H1 (cell line): ENCODE results near the gene CCDC18. TPM values are rescaled to one million over a fixed set of nuclear protein-coding genes. Genes with fewer than 3 reads are reported as not detected.

Experiments used
- CTCF ChIA-PET: fragments of 300-600 bp; sonication (Branson Sonifier 250); formaldehyde crosslinking; loops from one replicate; lab custom pipeline; 2021; ENCODE audit not compliant: partially characterized antibody; lab: Charles Lee
- POLR2A ChIA-PET: fragments of 300-600 bp; sonication (Branson Sonifier 250); formaldehyde crosslinking; loops from one replicate; lab custom pipeline; 2021; ENCODE audit warnings: inconsistent platforms; ENCODE audit not compliant: partially characterized antibody; lab: Charles Lee
- DNase-seq, 2 experiments: peaks; one replicate each; pipeline versions ENCODE4 v3.0.0 to v3.0.0-alpha.2; 2010 to 2022; ENCODE audit warnings: low spot score in 2 of 2, low read depth in 1 of 2, mixed read lengths in 1 of 2
- FAIRE-seq: peaks from 2 replicates; lab custom pipeline; 2011; peaks lifted over from hg19 to GRCh38; lab: Jason Lieb, UNC
- H2AFZ ChIP-seq: 2 replicates; pipeline ENCODE4 v1.8.1; 2012; ENCODE audit warnings: low read length, inconsistent platforms
- H2AK5ac ChIP-seq: 2 replicates; pipeline ENCODE4 v1.6.1; 2013; ENCODE audit warnings: low read depth, low read length
- H2BK120ac ChIP-seq: replicated peaks from 2 replicates; pipeline ENCODE3; 2013; ENCODE audit warnings: low read depth, low read length, inconsistent platforms
- H2BK12ac ChIP-seq: 2 replicates; pipeline ENCODE4 v1.6.1; 2013; ENCODE audit warnings: low read depth, low read length
- H2BK15ac ChIP-seq: 2 replicates; pipeline ENCODE4 v1.6.1; 2013; ENCODE audit warnings: low read length
- H2BK20ac ChIP-seq: 2 replicates; pipeline ENCODE4 v1.6.1; 2013; ENCODE audit warnings: low read length
- H2BK5ac ChIP-seq: 2 replicates; pipeline ENCODE4 v1.6.1; 2013; ENCODE audit warnings: low read depth, low read length
- H3K14ac ChIP-seq: 2 replicates; pipeline ENCODE4 v1.6.1; 2013; ENCODE audit warnings: inconsistent platforms; ENCODE audit not compliant: insufficient read length
- H3K18ac ChIP-seq: 2 replicates; pipeline ENCODE4 v1.6.1; 2013; ENCODE audit warnings: low read length; ENCODE audit errors: extremely low read depth
- H3K23ac ChIP-seq: 2 replicates; pipeline ENCODE4 v1.6.1; 2013; ENCODE audit warnings: inconsistent platforms; ENCODE audit not compliant: insufficient read length
- H3K23me2 ChIP-seq: 2 replicates; pipeline ENCODE4 v1.6.1; 2013; ENCODE audit warnings: low read depth, low read length
- H3K27ac ChIP-seq: 2 replicates; pipeline ENCODE4 v1.6.1; 2011; ENCODE audit warnings: low read depth, low read length, inconsistent platforms
- H3K27me3 ChIP-seq, 4 experiments: replicated peaks in 1 of 4; 1 replicate in 1 of 4; 2 replicates in 3 of 4; pipeline versions ENCODE4 v1.6.1 to v1.8.1; 2011 to 2013; ENCODE audit warnings: low read length in 3 of 4, mild to moderate bottlenecking in 3 of 4, inconsistent platforms in 2 of 4, mixed read lengths in 2 of 4, moderate library complexity in 1 of 4; ENCODE audit not compliant: control insufficient read depth in 3 of 4, insufficient read depth in 3 of 4; ENCODE audit errors: extremely low read depth in 1 of 4
- H3K36me3 ChIP-seq, 4 experiments: 2 replicates each; pipeline versions ENCODE4 v1.6.1 to v1.8.1; 2011 to 2013; ENCODE audit warnings: mild to moderate bottlenecking in 4 of 4, low read length in 3 of 4, moderate library complexity in 2 of 4, control low read depth in 1 of 4, inconsistent platforms in 1 of 4; ENCODE audit not compliant: insufficient read depth in 4 of 4, control insufficient read depth in 2 of 4
- H3K4ac ChIP-seq: replicated peaks from 2 replicates; pipeline ENCODE3; 2013; ENCODE audit warnings: low read length, low read depth, mixed read lengths, inconsistent platforms; ENCODE audit not compliant: insufficient read length
- H3K4me1 ChIP-seq, 4 experiments: replicated peaks in 1 of 4; 1 replicate in 1 of 4; 2 replicates in 3 of 4; pipeline versions ENCODE4 v1.6.1 to v1.8.1; 2011 to 2013; ENCODE audit warnings: low read length in 3 of 4, inconsistent platforms in 2 of 4, mixed read lengths in 1 of 4; ENCODE audit not compliant: insufficient read depth in 4 of 4, control insufficient read depth in 3 of 4
- H3K4me2 ChIP-seq, 2 experiments: 2 replicates each; pipeline versions ENCODE4 v1.6.1 to v1.8.1; 2011 to 2013; ENCODE audit warnings: low read depth in 2 of 2, low read length in 2 of 2, control low read depth in 1 of 2, inconsistent platforms in 1 of 2, mild to moderate bottlenecking in 1 of 2; ENCODE audit not compliant: insufficient read depth in 1 of 2
- H3K4me3 ChIP-seq, 4 experiments: fragments of 200-600, 300-600 bp in 1 of 4; sonication (generic), shearing (Covaris generic), sonication (Bioruptor Twin) in 1 of 4; 2 replicates each; pipeline versions ENCODE4 v1.5.1 to v1.8.1; 2011 to 2016; ENCODE audit warnings: low read length in 4 of 4, low read depth in 3 of 4, control low read depth in 2 of 4, inconsistent platforms in 2 of 4, mild to moderate bottlenecking in 2 of 4, mixed read lengths in 1 of 4, moderate library complexity in 1 of 4; ENCODE audit not compliant: insufficient read depth in 2 of 4; ENCODE audit errors: extremely low read depth in 1 of 4
- H3K56ac ChIP-seq: replicated peaks from 2 replicates; pipeline ENCODE3; 2013; ENCODE audit warnings: low read depth, mild to moderate bottlenecking, mixed read lengths, low read length, inconsistent platforms; ENCODE audit not compliant: insufficient read length
- H3K79me1 ChIP-seq: 2 replicates; pipeline ENCODE4 v1.6.1; 2013; ENCODE audit warnings: low read depth, low read length, control low read depth
- H3K79me2 ChIP-seq, 2 experiments: 2 replicates each; pipeline versions ENCODE4 v1.6.1 to v1.8.1; 2012 to 2013; ENCODE audit warnings: low read length in 2 of 2, mild to moderate bottlenecking in 2 of 2, inconsistent platforms in 1 of 2; ENCODE audit not compliant: insufficient read depth in 2 of 2, control insufficient read depth in 1 of 2
- H3K9ac ChIP-seq, 4 experiments: replicated peaks in 1 of 4; 1 replicate in 1 of 4; 2 replicates in 3 of 4; pipeline versions ENCODE4 v1.6.1 to v1.8.1; 2011 to 2013; ENCODE audit warnings: low read depth in 3 of 4, low read length in 3 of 4, control low read depth in 2 of 4, mild to moderate bottlenecking in 2 of 4, moderate library complexity in 2 of 4, inconsistent platforms in 1 of 4; ENCODE audit errors: extremely low read depth in 1 of 4
- H3K9me3 ChIP-seq, 2 experiments: 2 replicates each; pipeline versions ENCODE4 v1.6.1 to v1.8.1; 2012 to 2013; ENCODE audit warnings: mild to moderate bottlenecking in 2 of 2, moderate library complexity in 2 of 2, control low read depth in 1 of 2, inconsistent platforms in 1 of 2, low read depth in 1 of 2, low read length in 1 of 2, mixed read lengths in 1 of 2; ENCODE audit not compliant: insufficient read depth in 2 of 2
- H4K20me1 ChIP-seq, 2 experiments: replicated peaks in 1 of 2; 2 replicates each; pipeline versions ENCODE3 to v1.8.1; 2011 to 2013; ENCODE audit warnings: inconsistent platforms in 2 of 2, low read length in 2 of 2, mild to moderate bottlenecking in 1 of 2; ENCODE audit not compliant: insufficient read depth in 2 of 2, control insufficient read depth in 1 of 2
- H4K5ac ChIP-seq: 2 replicates; pipeline ENCODE4 v1.6.1; 2013; ENCODE audit warnings: low read length, low read depth, mixed read lengths, inconsistent platforms; ENCODE audit not compliant: insufficient read length
- H4K8ac ChIP-seq: 2 replicates; pipeline ENCODE4 v1.8.0; 2013; ENCODE audit warnings: mild to moderate bottlenecking, moderate library complexity, low read length, inconsistent platforms; ENCODE audit not compliant: insufficient read depth; ENCODE audit errors: extremely low read depth
- H4K91ac ChIP-seq: replicated peaks from 2 replicates; pipeline ENCODE3; 2013; ENCODE audit warnings: low read length, mixed read lengths, inconsistent platforms; ENCODE audit not compliant: insufficient read length
- ASH2L ChIP-seq: fragments of 200-600, 300-600 bp; sonication (generic); IDR thresholded peaks from one replicate; pipeline ENCODE4 v1.7.1; 2017; ENCODE audit warnings: low read length
- CBX5 ChIP-seq: fragments of 300-800, 300-1000 bp; sonication (generic); IDR thresholded peaks from 2 replicates; pipeline ENCODE4 v1.7.1; 2016; ENCODE audit warnings: antibody characterized with exemption, low read length, low read depth
- MAFK ChIP-seq: IDR thresholded peaks from 2 replicates; pipeline ENCODE4 v1.6.1; 2012; ENCODE audit warnings: low read depth, mild to moderate bottlenecking, improper control_type of control experiment, low read length
- WGBS, 2 experiments: shearing (Covaris generic) in 1 of 2; methylation state at CpG; one replicate each; pipeline versions ENCODE4 v1.1.6 to v1.1.7; 2013 to 2015; ENCODE audit warnings: low lambda C conversion rate in 2 of 2, mixed read lengths in 2 of 2, inconsistent platforms in 1 of 2, low coverage in 1 of 2, missing lambda C conversion rate in 1 of 2; ENCODE audit not compliant: insufficient replicate concordance in 2 of 2, insufficient coverage in 1 of 2, insufficient read length in 1 of 2; ENCODE audit errors: extremely low coverage in 1 of 2, missing lambda C conversion rate in 1 of 2; 5-methylcytosine and 5-hydroxymethylcytosine counted together
- polyA plus RNA-seq, 7 experiments: library from polyadenylated mRNA; depleted of rRNA in 3 of 7; stranded (reverse) in 5 of 7; unstranded in 2 of 7; fragments of >200 nt in 5 of 7; fragments of 200-250 nt in 2 of 7; gene quantifications; 1 replicate in 5 of 7; 2 replicates in 1 of 7; 4 replicates in 1 of 7; pipeline versions ENCODE4 v1.2.1 to v1.2.3, GENCODE V29; 2011 to 2013; ENCODE audit warnings: missing spikeins in 2 of 7, mixed read lengths in 2 of 7
- total RNA-seq: library from RNA; stranded (reverse); fragmentation: NEBNext Ultra II Directional; extraction: Animal tissue kit (Norgen Biotek cat#: 25700); gene quantifications from 2 replicates; pipeline ENCODE4 v1.2.1, GENCODE V29; 2021
- TF ChIP-seq, protein P1 (sequence below): IDR thresholded peaks from 2 replicates; pipeline ENCODE4 v1.6.1; 2012; ENCODE audit warnings: low read length, inconsistent platforms

CCDC18 gene
- total and polyA plus RNA-seq, 2 of the 8 experiments (the other 6 are each of a cell fraction or from before 2014, with no cell fraction given) = 3.0 to 21.2 TPM

DNA sequence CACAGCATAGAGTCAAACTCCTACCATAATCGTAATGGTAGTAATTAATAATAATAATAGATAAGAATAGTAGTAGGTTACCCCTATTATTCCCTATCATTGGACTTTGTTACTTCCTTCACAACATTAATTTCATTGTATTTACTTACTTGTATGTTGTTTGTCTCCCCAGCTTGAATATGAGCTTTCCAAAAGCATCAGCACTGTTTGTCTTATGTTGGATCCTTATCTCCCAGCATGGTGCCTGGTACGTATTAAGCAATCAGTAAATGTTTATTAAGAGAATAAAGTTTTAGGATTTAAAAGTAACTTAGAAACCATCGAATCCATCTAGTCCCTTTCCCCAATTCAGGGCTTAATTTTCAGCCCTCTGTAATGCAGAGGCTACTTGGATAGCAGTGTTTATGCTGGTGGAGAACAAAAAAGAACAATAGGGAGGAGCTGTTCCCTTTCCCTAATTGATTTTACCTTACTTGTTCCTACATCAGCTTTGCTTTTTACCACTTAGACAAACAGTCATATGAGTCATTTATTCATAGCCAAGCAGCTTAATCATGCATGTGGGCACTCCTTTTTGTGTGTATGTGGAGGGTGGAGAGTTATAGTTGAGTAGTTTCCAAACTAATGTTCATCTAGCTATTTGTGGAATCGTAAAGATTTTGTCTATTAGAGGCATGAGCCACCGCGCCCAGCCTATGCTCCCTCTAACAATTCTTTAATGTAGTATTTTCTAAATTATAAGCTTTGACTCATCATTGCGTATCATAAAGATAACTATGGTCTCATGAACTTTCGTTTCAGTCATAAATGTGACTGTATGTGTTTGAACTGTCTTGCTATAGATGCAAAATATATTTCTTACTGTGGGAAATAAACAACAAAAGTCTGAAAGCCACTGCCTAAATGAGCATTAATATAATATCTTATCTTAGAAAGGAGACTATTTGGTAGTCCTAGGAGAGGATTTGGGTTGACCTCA is 144.3 kb downstream of the CCDC18 start:
- H2BK12ac ChIP-seq = no peak overlapping the region
- no peak overlapping the region for H2BK5ac ChIP-seq
- no peak overlapping the region for H3K9ac ChIP-seq
- no peak overlapping the region for H2BK15ac ChIP-seq
- TF ChIP-seq, protein P1, sequence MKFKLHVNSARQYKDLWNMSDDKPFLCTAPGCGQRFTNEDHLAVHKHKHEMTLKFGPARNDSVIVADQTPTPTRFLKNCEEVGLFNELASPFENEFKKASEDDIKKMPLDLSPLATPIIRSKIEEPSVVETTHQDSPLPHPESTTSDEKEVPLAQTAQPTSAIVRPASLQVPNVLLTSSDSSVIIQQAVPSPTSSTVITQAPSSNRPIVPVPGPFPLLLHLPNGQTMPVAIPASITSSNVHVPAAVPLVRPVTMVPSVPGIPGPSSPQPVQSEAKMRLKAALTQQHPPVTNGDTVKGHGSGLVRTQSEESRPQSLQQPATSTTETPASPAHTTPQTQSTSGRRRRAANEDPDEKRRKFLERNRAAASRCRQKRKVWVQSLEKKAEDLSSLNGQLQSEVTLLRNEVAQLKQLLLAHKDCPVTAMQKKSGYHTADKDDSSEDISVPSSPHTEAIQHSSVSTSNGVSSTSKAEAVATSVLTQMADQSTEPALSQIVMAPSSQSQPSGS = no peak
- TF ChIP-seq ASH2L (no peak), CBX5 (no peak), MAFK (no peak)
- H3K36me3 ChIP-seq = no peaks in the 10 kb centered on the region
- no peak overlapping the region for H3K27ac ChIP-seq
- no peaks in the 10 kb centered on the region for H3K27me3 ChIP-seq
- H3K18ac ChIP-seq = no peak overlapping the region
- POLR2A ChIA-PET = interaction anchor here (0.9 to 1.7 kb wide), 3 partner anchors 17 to 21 kb away, joined by 4 to 5 read pairs (median 4); partner anchors contain the start of gene DR1
- no peaks in the 10 kb centered on the region for H3K23me2 ChIP-seq
- H3K4me3 ChIP-seq = no peak overlapping the region
- CTCF ChIA-PET = interaction anchor here (0.9 to 1.6 kb wide), 3 partner anchors 16 to 26 kb away, joined by 3 to 9 read pairs (median 4); no protein-coding TSS in a partner anchor
- no peaks in the 10 kb centered on the region for H4K20me1 ChIP-seq
- FAIRE-seq = no peak
- no peaks in the 10 kb centered on the region for H3K79me1 ChIP-seq
- no peak overlapping the region for H2AFZ ChIP-seq
- H3K4me1 ChIP-seq = peaks cover 0 to 8% (median 0%) of the 10 kb centered on the region in 4 experiments; a peak in 1 of 7 replicates
- no peak overlapping the region for H2AK5ac ChIP-seq
- no peak for DNase-seq
- H3K4me2 ChIP-seq = no peak overlapping the region
- no peak overlapping the region for H4K5ac ChIP-seq
- H4K8ac ChIP-seq = no peak overlapping the region
- no peak overlapping the region for H3K23ac ChIP-seq
- no peaks in the 10 kb centered on the region for H3K79me2 ChIP-seq
- H2BK120ac ChIP-seq = no peak overlapping the region
- 84% methylated on average over 8 of the region's 8 CpGs; no CpG with 5 or more reads in 1 of the 2 experiments for WGBS, 2 experiments
- H3K14ac ChIP-seq = no peak overlapping the region
- peaks cover 4 to 10% of the 10 kb centered on the region in 2 experiments; a peak in 1 of 4 replicates for H3K9me3 ChIP-seq
- no peak overlapping the region for H4K91ac ChIP-seq
- H3K56ac ChIP-seq = no peak overlapping the region
- no peak overlapping the region for H2BK20ac ChIP-seq
- H3K4ac ChIP-seq = no peak overlapping the region
